CD14-positive monocyte (primary cell): ENCODE data around the gene CBX3. TPM values are rescaled to one million over a fixed set of nuclear protein-coding genes. Genes with fewer than 3 reads are reported as not detected.

ENCODE experiments used
- DNase-seq, 3 donors: peaks; one replicate each; pipeline ENCODE4 v3.0.0-alpha.2; 2011 to 2022
- H2AFZ ChIP-seq: 2 replicates; pipeline ENCODE4 v1.6.0; 2012; ENCODE audit warnings: mild to moderate bottlenecking, low read depth, low read length, inconsistent platforms; ENCODE audit not compliant: insufficient read depth, poor library complexity, severe bottlenecking
- H3K27ac ChIP-seq, 2 donors: 1 replicate in 1 of 2; 2 replicates in 1 of 2; pipeline ENCODE4 v1.5.1; 2012 to 2013; ENCODE audit warnings: low read length in 2 of 2, control low read depth in 1 of 2, inconsistent platforms in 1 of 2, low read depth in 1 of 2, mild to moderate bottlenecking in 1 of 2
- H3K27me3 ChIP-seq, 2 donors: one replicate each; pipeline versions ENCODE4 v1.6.0 to v1.6.1; 2011 to 2013; ENCODE audit warnings: low read length in 2 of 2; ENCODE audit not compliant: control insufficient read depth in 2 of 2, insufficient read depth in 2 of 2
- H3K36me3 ChIP-seq, 2 donors: replicated peaks in 1 of 2; 1 replicate in 1 of 2; 2 replicates in 1 of 2; pipeline versions ENCODE4 v1.5.1 to v1.6.1; 2012 to 2013; ENCODE audit warnings: low read length in 2 of 2, control low read depth in 1 of 2, inconsistent platforms in 1 of 2, mild to moderate bottlenecking in 1 of 2; ENCODE audit not compliant: insufficient read depth in 2 of 2, control insufficient read depth in 1 of 2
- H3K4me1 ChIP-seq, 2 donors: 1 replicate in 1 of 2; 2 replicates in 1 of 2; pipeline versions ENCODE4 v1.5.1 to v1.6.1; 2012 to 2013; ENCODE audit warnings: low read length in 2 of 2, control low read depth in 1 of 2, inconsistent platforms in 1 of 2, mild to moderate bottlenecking in 1 of 2, moderate library complexity in 1 of 2; ENCODE audit not compliant: insufficient read depth in 2 of 2, control insufficient read depth in 1 of 2
- H3K4me2 ChIP-seq: replicated peaks from 2 replicates; pipeline ENCODE3; 2012; ENCODE audit warnings: low read length, moderate library complexity, mild to moderate bottlenecking; ENCODE audit not compliant: poor library complexity, severe bottlenecking; ENCODE audit errors: extremely low read depth
- H3K4me3 ChIP-seq, 3 experiments: fragments of 200-600 bp in 1 of 3; sonication (generic) in 1 of 3; replicated peaks in 1 of 3; 1 replicate in 2 of 3; 2 replicates in 1 of 3; pipeline ENCODE4 v1.5.1; 2011 to 2013; ENCODE audit warnings: low read length in 3 of 3, mild to moderate bottlenecking in 3 of 3, control low read depth in 2 of 3, low read depth in 2 of 3, inconsistent platforms in 1 of 3, moderate library complexity in 1 of 3
- H3K79me2 ChIP-seq: 2 replicates; pipeline ENCODE4 v1.6.0; 2012; ENCODE audit warnings: mild to moderate bottlenecking, control low read depth, inconsistent platforms, low read length, moderate library complexity; ENCODE audit not compliant: insufficient read depth
- H3K9ac ChIP-seq: 2 replicates; pipeline ENCODE4 v1.6.0; 2017; ENCODE audit warnings: low read length, mild to moderate bottlenecking; ENCODE audit not compliant: insufficient read depth, poor library complexity, severe bottlenecking
- H3K9me3 ChIP-seq, 2 donors: replicated peaks in 1 of 2; 1 replicate in 1 of 2; 2 replicates in 1 of 2; pipeline versions ENCODE4 v1.5.1 to v1.6.1; 2012 to 2013; ENCODE audit warnings: low read length in 2 of 2, control low read depth in 1 of 2; ENCODE audit not compliant: control insufficient read depth in 1 of 2, insufficient read depth in 1 of 2
- H4K20me1 ChIP-seq: 2 replicates; pipeline ENCODE4 v1.6.0; 2012; ENCODE audit warnings: mild to moderate bottlenecking, low read length, control low read depth, moderate library complexity; ENCODE audit not compliant: insufficient read depth
- H3K27ac Mint-ChIP-seq, 7 donors: one replicate each; pipeline ENCODE4 v1.8.0; 2020; ENCODE audit warnings: mild to moderate bottlenecking in 7 of 7, mixed read lengths in 7 of 7, moderate library complexity in 6 of 7, inconsistent platforms in 2 of 7
- H3K27me3 Mint-ChIP-seq, 3 donors: one replicate each; pipeline ENCODE4 v1.8.0; 2021 to 2022; ENCODE audit warnings: low read depth in 3 of 3, mild to moderate bottlenecking in 3 of 3, mixed read lengths in 3 of 3, moderate library complexity in 3 of 3, inconsistent platforms in 1 of 3
- H3K36me3 Mint-ChIP-seq, 2 donors: one replicate each; pipeline ENCODE4 v1.8.0; 2020; ENCODE audit warnings: mixed read lengths in 2 of 2, inconsistent platforms in 1 of 2, mild to moderate bottlenecking in 1 of 2
- H3K4me1 Mint-ChIP-seq: one replicate; pipeline ENCODE4 v1.8.0; 2020; ENCODE audit warnings: mild to moderate bottlenecking, mixed read lengths
- H3K4me3 Mint-ChIP-seq, 2 donors: one replicate each; pipeline ENCODE4 v1.8.0; 2020; ENCODE audit warnings: mild to moderate bottlenecking in 2 of 2, mixed read lengths in 2 of 2, moderate library complexity in 1 of 2
- H3K9me3 Mint-ChIP-seq, 7 donors: one replicate each; pipeline ENCODE4 v1.8.0; 2020 to 2022; ENCODE audit warnings: mixed read lengths in 7 of 7, mild to moderate bottlenecking in 6 of 7, moderate library complexity in 6 of 7, inconsistent platforms in 2 of 7
- CTCF ChIP-seq: fragments of 200-600 bp; IDR thresholded peaks from one replicate; pipeline ENCODE4 v1.8.0; 2022; ENCODE audit warnings: antibody characterized with exemption, mild to moderate bottlenecking
- WGBS: methylation state at CpG from one replicate; pipeline ENCODE4 v1.1.5; 2013; ENCODE audit warnings: missing lambda C conversion rate; ENCODE audit not compliant: insufficient coverage; 5-methylcytosine and 5-hydroxymethylcytosine counted together
- intact Hi-C, 2 donors: fragments of 100-400 bp; cut with micrococcal nuclease; formaldehyde crosslinking; loops; one replicate each; pipeline versions ENCODE4 v1.15.0 to v1.15.1; 2023
- polyA plus RNA-seq, 3 donors: library from polyadenylated mRNA; depleted of rRNA in 1 of 3; unstranded in 2 of 3; stranded (reverse) in 1 of 3; fragments of 300-500 nt in 2 of 3; fragments of >200 nt in 1 of 3; fragmentation: Illumina TruSeq in 2 of 3; gene quantifications; 1 replicate in 2 of 3; 2 replicates in 1 of 3; pipeline ENCODE4 v1.2.3, GENCODE V29; 2012 to 2021

The CBX3 gene
- polyA plus RNA-seq, 3 donors, result 48.1 to 78.1 (median 63.7) TPM

DNA sequence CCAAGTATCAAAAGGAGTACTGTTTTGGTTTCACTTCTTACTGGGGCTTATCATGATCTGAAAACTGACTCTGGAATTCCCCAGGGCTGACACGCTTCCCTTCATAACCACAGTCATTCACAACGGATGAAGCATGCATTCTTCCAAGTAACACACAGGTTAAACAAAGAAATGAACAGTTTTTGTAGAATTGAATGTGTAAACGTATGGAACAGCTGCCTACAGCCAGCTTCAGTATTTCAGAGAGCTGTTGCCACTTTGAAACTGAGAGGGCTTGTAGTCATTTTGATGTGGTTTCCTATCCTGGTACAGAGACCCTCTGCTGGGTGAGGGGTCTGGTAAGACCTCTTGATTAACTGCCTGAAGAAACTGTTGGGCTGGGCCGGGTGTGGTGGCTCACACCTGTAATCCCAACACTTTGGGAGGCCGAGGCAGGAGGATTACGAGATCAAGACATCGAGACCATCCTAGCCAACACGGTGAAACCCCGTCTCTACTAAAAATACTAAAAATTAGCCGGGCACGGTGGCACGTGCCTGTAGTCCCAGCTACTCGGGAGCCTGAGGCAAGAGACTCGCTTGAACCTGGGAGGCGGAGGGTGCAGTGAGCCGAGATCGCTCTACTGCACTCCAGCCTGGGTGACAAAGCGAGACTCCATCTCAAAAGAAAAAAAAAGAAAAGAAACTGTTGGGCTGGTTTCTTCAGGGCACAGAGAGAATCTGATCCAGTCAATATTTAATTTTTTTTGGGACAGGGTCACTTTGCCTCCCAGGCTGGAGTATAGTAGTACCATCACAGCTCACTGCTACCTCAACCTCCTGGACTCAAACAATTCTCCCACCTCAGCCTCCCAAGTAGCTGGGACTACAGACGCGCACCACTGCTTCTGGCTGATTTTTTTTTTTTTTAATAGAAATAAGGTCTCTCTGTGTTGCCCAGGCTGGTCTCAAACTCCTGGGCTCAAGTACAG lies 44.8 kb upstream of the CBX3 start:
- H3K27me3 Mint-ChIP-seq, result peaks cover 13 to 24% (median 19%) of the 10 kb centered on the region in 3 donors
- Histone ChIP-seq H2AFZ (no peak overlapping the region), H3K27ac (peak overlapping the region; percentile 33 to 67), H3K4me1 (peaks cover 35 to 52% of the 10 kb centered on the region in 2 donors), H3K4me3 (peak overlapping the region in 2 of 3 experiments; percentile 8 to 35), H4K20me1 (peaks cover 3% of the 10 kb centered on the region), H3K79me2 (no peaks in the 10 kb centered on the region), H3K36me3 (no peaks in the 10 kb centered on the region), H3K9ac (no peak overlapping the region), H3K9me3 (no peaks in the 10 kb centered on the region), H3K27me3 (peaks cover 4 to 7% of the 10 kb centered on the region in 2 donors), H3K4me2 (peak overlapping the region; percentile 54)
- peak overlapping the region; percentile 42 to 92 (median 85) for H3K27ac Mint-ChIP-seq
- intact Hi-C loops, result loop anchor here in 1 of 2 donors (5.0 kb wide), 1 partner anchor 41 kb away; no protein-coding TSS in a partner anchor
- WGBS, result 76% methylated on average over 5 of the region's 20 CpGs
- peaks cover 4 to 8% of the 10 kb centered on the region in 2 donors for H3K36me3 Mint-ChIP-seq
- H3K4me1 Mint-ChIP-seq, result peaks cover 40% of the 10 kb centered on the region
- no peak for TF ChIP-seq CTCF
- peaks cover 0 to 5% (median 0%) of the 10 kb centered on the region in 7 donors for H3K9me3 Mint-ChIP-seq
- H3K4me3 Mint-ChIP-seq, result peak overlapping the region; percentile 47 to 60
- peak; percentile 70 to 94 (median 74) for DNase-seq

- peaks cover 39% of the 10 kb centered on the region for H3K4me1 Mint-ChIP-seq
- H3K27ac Mint-ChIP-seq, result peak overlapping the region in 6 of 7 donors; percentile 3 to 81 (median 48)
- Histone ChIP-seq H3K4me1 (peaks cover 34 to 45% of the 10 kb centered on the region in 2 donors), H3K4me3 (no peak overlapping the region), H4K20me1 (peaks cover 3% of the 10 kb centered on the region), H3K9me3 (no peaks in the 10 kb centered on the region), H3K79me2 (no peaks in the 10 kb centered on the region), H3K27ac (no peak overlapping the region), H3K27me3 (peaks cover 4 to 7% of the 10 kb centered on the region in 2 donors), H3K4me2 (no peak overlapping the region), H3K36me3 (no peaks in the 10 kb centered on the region), H3K9ac (no peak overlapping the region), H2AFZ (no peak overlapping the region)
- no peak for TF ChIP-seq CTCF
- DNase-seq, result no peak
- H3K36me3 Mint-ChIP-seq, result peaks cover 4 to 8% of the 10 kb centered on the region in 2 donors
- H3K27me3 Mint-ChIP-seq, result peaks cover 12 to 24% (median 17%) of the 10 kb centered on the region in 3 donors
- H3K9me3 Mint-ChIP-seq, result peaks cover 0 to 5% (median 0%) of the 10 kb centered on the region in 7 donors
- intact Hi-C loops, result loop anchor here in 1 of 2 donors (5.0 kb wide), 1 partner anchor 40 kb away; no protein-coding TSS in a partner anchor
- H3K4me3 Mint-ChIP-seq, result no peak overlapping the region
- no CpG with 5 or more reads among the region's 4 CpGs for WGBS
Measured at GRCh38 chr7:26157520-26158105, 43.9 kb upstream of the CBX3 start.
